ENCODE results near the gene RPS19.

RPS19 gene

DNA sequence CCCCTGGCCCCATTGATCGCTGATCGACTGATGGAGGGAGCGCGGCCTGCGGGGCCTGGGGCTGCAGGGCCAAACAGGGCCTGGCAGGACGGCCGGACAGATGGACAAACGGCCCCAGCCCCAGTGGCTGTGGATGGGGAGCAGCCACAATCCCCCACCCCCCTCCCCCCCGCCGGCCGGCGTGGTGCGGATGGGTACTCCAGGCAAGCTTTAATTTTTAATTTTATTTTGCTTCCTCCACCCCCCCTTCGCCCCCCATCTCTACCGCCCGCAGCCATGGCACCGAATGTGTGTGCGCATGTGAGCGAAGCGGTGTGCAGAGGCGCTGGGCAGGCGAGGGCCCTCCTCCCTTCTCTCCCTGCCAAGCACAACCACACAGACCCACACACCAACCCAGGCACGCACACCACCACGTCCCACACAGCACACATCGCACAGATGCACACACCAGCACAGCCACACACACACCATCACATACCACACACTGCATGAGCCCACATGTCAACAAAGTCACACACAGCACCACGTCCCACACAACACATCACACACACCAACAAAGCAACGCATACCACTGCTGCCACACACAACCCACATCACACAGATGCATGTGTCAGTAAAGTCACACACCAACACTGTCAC is 55.8 kb downstream of the RPS19 start:
- DNase-seq, result no peak

GRCh38 chr19:41917676-41918075 is 57.6 kb downstream of the RPS19 start:
- no peak for DNase-seq

- DNase-seq, result no peak
These were observed 58.0 kb downstream of the RPS19 start for GRCh38 chr19:41918095-41918494.

GRCh38 chr19:41918653-41919244 is 58.7 kb downstream of the RPS19 start:
- DNase-seq, result no peak

- no peak for DNase-seq
These were observed 60.1 kb downstream of the RPS19 start for GRCh38 chr19:41919948-41920712.

DNA sequence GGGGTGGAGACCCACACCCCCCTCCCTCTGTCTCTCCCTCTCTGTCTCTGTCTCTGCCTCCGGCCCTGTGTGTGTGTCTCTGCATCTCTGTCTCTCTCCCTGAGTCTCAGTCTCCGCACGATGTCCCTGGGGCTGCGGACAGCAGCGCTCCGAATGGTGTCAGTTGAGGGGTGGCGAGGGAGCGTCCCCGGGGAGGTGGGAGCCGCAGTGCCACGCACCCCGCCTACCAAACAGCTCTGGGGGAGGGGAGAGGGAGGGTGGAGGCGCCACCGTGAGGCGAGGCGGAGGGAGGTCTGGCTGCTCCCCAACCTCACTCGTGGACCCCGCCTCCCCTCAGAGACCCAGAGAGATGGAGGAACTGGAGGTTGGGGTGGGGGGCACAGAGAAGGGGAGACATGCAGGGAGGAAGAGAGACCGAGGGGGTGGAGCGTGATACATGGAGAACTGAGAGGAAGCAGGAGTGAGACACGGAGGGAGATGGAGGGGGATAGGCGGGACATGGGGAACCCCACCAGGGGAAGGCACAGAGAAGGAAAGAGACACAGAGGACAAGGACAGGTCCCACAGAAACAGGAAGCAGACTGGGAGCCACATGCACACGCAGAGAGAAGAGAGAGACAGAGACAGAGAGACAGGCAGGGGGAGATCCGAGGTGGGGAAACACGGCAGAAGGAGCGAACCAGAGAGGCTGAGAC is 61.0 kb downstream of the RPS19 start:
- DNase-seq, result no peak

- DNase-seq, result no peak
These were observed 61.8 kb downstream of the RPS19 start for GRCh38 chr19:41921577-41922576.

Measured in NCI-H1417 (cell line).